Epithelial cell of esophagus (primary cell): Measurements from ENCODE around the gene NQO2.

Source experiments
- DNase-seq: peaks from one replicate; pipeline ENCODE4 v3.0.0; 2010; ENCODE audit warnings: low read depth
- H3K4me3 ChIP-seq: 2 replicates; pipeline ENCODE4 v1.5.1; 2011; ENCODE audit warnings: mild to moderate bottlenecking, low read length, control low read depth
- CTCF ChIP-seq: IDR thresholded peaks from 2 replicates; pipeline ENCODE4 v1.5.1; 2011; ENCODE audit warnings: low read depth, mild to moderate bottlenecking, low read length, control low read depth, inconsistent platforms; ENCODE audit not compliant: insufficient read depth; ENCODE audit errors: missing control alignments

The NQO2 gene

GRCh38 chr6:2957696-2958330 lies 41.9 kb upstream of the NQO2 start:
- no peak for TF ChIP-seq CTCF
- no peak for DNase-seq
- H3K4me3 ChIP-seq, result no peak overlapping the region

GRCh38 chr6:2958331-2958711 lies 41.4 kb upstream of the NQO2 start:
- no peak overlapping the region for H3K4me3 ChIP-seq
- DNase-seq, result no peak
- no peak for TF ChIP-seq CTCF

GRCh38 chr6:2958776-2959175 lies 40.9 kb upstream of the NQO2 start:
- no peak for TF ChIP-seq CTCF
- no peak for DNase-seq
- no peak overlapping the region for H3K4me3 ChIP-seq

GRCh38 chr6:2959909-2960719 lies 39.6 kb upstream of the NQO2 start:
- DNase-seq, result peak; percentile 88
- TF ChIP-seq CTCF, result no peak
- no peak overlapping the region for H3K4me3 ChIP-seq

GRCh38 chr6:2960935-2961334 lies 38.8 kb upstream of the NQO2 start:
- no peak overlapping the region for H3K4me3 ChIP-seq
- DNase-seq, result no peak
- TF ChIP-seq CTCF, result no peak

- no peak overlapping the region for H3K4me3 ChIP-seq
- TF ChIP-seq CTCF, result no peak
- DNase-seq, result no peak
Measured at GRCh38 chr6:2961506-2961905, 38.2 kb upstream of the NQO2 start.
